ENCODE measurements around the gene SSH3.

GRCh38 chr11:67295846-67296245, 7.5 kb upstream of the SSH3 start:
- TF ChIP-seq REST (IDR thresholded peaks at IDR 0.05; ENCODE audit: low read depth) (no peak), CEBPB (IDR thresholded peaks at IDR 0.05) (no peak), MAX (IDR thresholded peaks at IDR 0.05) (no peak), EP300 (IDR thresholded peaks at IDR 0.05; ENCODE audit: borderline replicate concordance) (no peak), RAD21 (IDR thresholded peaks at IDR 0.05; ENCODE audit: low read depth) (no peak)
